ENCODE results near the gene MARCKS. TPM values are rescaled to one million over a fixed set of nuclear protein-coding genes. Genes with fewer than 3 reads are reported as not detected.

MARCKS gene
- polyA plus RNA-seq, 4 donors = 224 to 317 (median 274) TPM

Other genes with a start within 250 kb of the MARCKS start
- 100 to 1,000 TPM; 230 to 268 (median 255) TPM for gene HDAC2, start 113.8 kb downstream of the MARCKS start, polyA plus RNA-seq (ENCODE audit: insufficient read length in 4 of 4)

All from left renal cortex interstitium (tissue), 4 donors.